22Rv1 (cell line): ENCODE measurements around the gene U2AF2.

ENCODE experiments used
- H3K27ac ChIP-seq: fragments of 450-650 bp; 2 replicates; pipeline ENCODE4 v1.5.1; 2017
- ZFX ChIP-seq: fragments of 450-650 bp; IDR thresholded peaks from 2 replicates; pipeline ENCODE4 v1.6.1; 2017; ENCODE audit warnings: antibody characterized with exemption, borderline replicate concordance
- TF ChIP-seq, protein P1 (sequence below): fragments of 450-650 bp; IDR thresholded peaks from 2 replicates; pipeline ENCODE4 v1.5.1; 2017; ENCODE audit warnings: mild to moderate bottlenecking

Gene U2AF2

GRCh38 chr19:55720801-55721200 is 66.0 kb downstream of the U2AF2 start:
- H3K27ac ChIP-seq, result no peak overlapping the region
- TF ChIP-seq, protein P1, sequence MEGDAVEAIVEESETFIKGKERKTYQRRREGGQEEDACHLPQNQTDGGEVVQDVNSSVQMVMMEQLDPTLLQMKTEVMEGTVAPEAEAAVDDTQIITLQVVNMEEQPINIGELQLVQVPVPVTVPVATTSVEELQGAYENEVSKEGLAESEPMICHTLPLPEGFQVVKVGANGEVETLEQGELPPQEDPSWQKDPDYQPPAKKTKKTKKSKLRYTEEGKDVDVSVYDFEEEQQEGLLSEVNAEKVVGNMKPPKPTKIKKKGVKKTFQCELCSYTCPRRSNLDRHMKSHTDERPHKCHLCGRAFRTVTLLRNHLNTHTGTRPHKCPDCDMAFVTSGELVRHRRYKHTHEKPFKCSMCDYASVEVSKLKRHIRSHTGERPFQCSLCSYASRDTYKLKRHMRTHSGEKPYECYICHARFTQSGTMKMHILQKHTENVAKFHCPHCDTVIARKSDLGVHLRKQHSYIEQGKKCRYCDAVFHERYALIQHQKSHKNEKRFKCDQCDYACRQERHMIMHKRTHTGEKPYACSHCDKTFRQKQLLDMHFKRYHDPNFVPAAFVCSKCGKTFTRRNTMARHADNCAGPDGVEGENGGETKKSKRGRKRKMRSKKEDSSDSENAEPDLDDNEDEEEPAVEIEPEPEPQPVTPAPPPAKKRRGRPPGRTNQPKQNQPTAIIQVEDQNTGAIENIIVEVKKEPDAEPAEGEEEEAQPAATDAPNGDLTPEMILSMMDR, result no peak
- no peak for TF ChIP-seq ZFX

GRCh38 chr19:55723491-55723890 is 68.7 kb downstream of the U2AF2 start:
- H3K27ac ChIP-seq, result no peak overlapping the region
- TF ChIP-seq ZFX, result no peak
- TF ChIP-seq, protein P1, result no peak
